ENCODE results near the gene APBA1.

GRCh38 chr9:69496846-69497450, 175.2 kb downstream of the APBA1 start:
- TF ChIP-seq POU6F1 (CRISPR knock-in tag; IDR thresholded peaks at IDR 0.05; ENCODE audit: borderline replicate concordance, low read depth) (no peak), ZNF70 (CRISPR knock-in tag; IDR thresholded peaks at IDR 0.05) (no peak), ARNTL (CRISPR knock-in tag; IDR thresholded peaks at IDR 0.05; ENCODE audit: borderline replicate concordance, low read depth) (no peak), SNAI2 (CRISPR knock-in tag; IDR thresholded peaks at IDR 0.05) (no peak), PPARA (CRISPR knock-in tag; IDR thresholded peaks at IDR 0.05; ENCODE audit: borderline replicate concordance) (no peak), CSDC2 (CRISPR knock-in tag; IDR thresholded peaks at IDR 0.05) (no peak)

All from SK-N-SH treated with all-trans-retinoic acid at 6 μM for 48 hours (cell line).